Mucosa of rectum (tissue), 2 donors: ENCODE measurements around the gene TNS3.
A peak's percentile ranks its signal among the peaks of the same experiment; 100 is the strongest.
"Not testable (repeated sequence)": the region's sequence is repeated elsewhere in the genome, so short reads cannot be mapped to it uniquely, and the experiment has no call there.

Experiments used
- H3K27ac ChIP-seq, 2 donors: one replicate each; pipeline ENCODE4 v1.7.0; 2013; ENCODE audit warnings: inconsistent platforms in 2 of 2, low read depth in 2 of 2, low read length in 2 of 2
- H3K27me3 ChIP-seq, 2 donors: one replicate each; pipeline ENCODE4 v1.7.0; 2013; ENCODE audit warnings: low read length in 2 of 2; ENCODE audit not compliant: control insufficient read depth in 2 of 2, insufficient read depth in 2 of 2
- H3K36me3 ChIP-seq, 2 donors: one replicate each; pipeline ENCODE4 v1.7.0; 2013; ENCODE audit warnings: low read length in 2 of 2; ENCODE audit not compliant: control insufficient read depth in 2 of 2, insufficient read depth in 2 of 2
- H3K4me1 ChIP-seq, 2 donors: one replicate each; pipeline ENCODE4 v1.7.0; 2013; ENCODE audit warnings: low read length in 2 of 2, mild to moderate bottlenecking in 1 of 2; ENCODE audit not compliant: control insufficient read depth in 2 of 2, insufficient read depth in 2 of 2
- H3K4me3 ChIP-seq, 2 donors: one replicate each; pipeline ENCODE4 v1.7.0; 2013; ENCODE audit warnings: low read length in 2 of 2
- H3K9ac ChIP-seq, 2 donors: one replicate each; pipeline ENCODE4 v1.7.0; 2013; ENCODE audit warnings: low read length in 2 of 2, low read depth in 1 of 2, mild to moderate bottlenecking in 1 of 2
- H3K9me3 ChIP-seq, 2 donors: one replicate each; pipeline ENCODE4 v1.7.0; 2013; ENCODE audit warnings: low read length in 2 of 2; ENCODE audit not compliant: control insufficient read depth in 2 of 2
- donor health status: healthy.
- donor health status: Normal muscosa, but diverticular disease.

The TNS3 gene

GRCh38 chr7:47619806-47620205 lies 37.9 kb upstream of the TNS3 start:
- no peak overlapping the region for H3K27ac ChIP-seq
- H3K36me3 ChIP-seq, result no peaks in the 10 kb centered on the region
- H3K4me1 ChIP-seq, result peaks cover 12 to 14% of the 10 kb centered on the region in 2 donors
- H3K27me3 ChIP-seq, result no peaks in the 10 kb centered on the region
- H3K9ac ChIP-seq, result no peak overlapping the region
- no peaks in the 10 kb centered on the region for H3K9me3 ChIP-seq
- no peak overlapping the region for H3K4me3 ChIP-seq

GRCh38 chr7:47617131-47617530 lies 35.2 kb upstream of the TNS3 start:
- H3K36me3 ChIP-seq, result no peaks in the 10 kb centered on the region
- H3K9ac ChIP-seq, result no peak overlapping the region
- no peaks in the 10 kb centered on the region for H3K9me3 ChIP-seq
- no peaks in the 10 kb centered on the region for H3K27me3 ChIP-seq
- H3K4me1 ChIP-seq, result peaks cover 7 to 8% of the 10 kb centered on the region in 2 donors
- H3K27ac ChIP-seq, result no peak overlapping the region
- no peak overlapping the region for H3K4me3 ChIP-seq

- Histone ChIP-seq H3K4me3 (no peak overlapping the region), H3K4me1 (peaks cover 12 to 18% of the 10 kb centered on the region in 2 donors), H3K36me3 (no peaks in the 10 kb centered on the region), H3K9me3 (no peaks in the 10 kb centered on the region), H3K27ac (no peak overlapping the region), H3K27me3 (no peaks in the 10 kb centered on the region), H3K9ac (no peak overlapping the region)
Measured at GRCh38 chr7:47614450-47614849, 32.5 kb upstream of the TNS3 start.

GRCh38 chr7:47611045-47611511 lies 29.2 kb upstream of the TNS3 start:
- Histone ChIP-seq H3K9me3 (no peaks in the 10 kb centered on the region), H3K4me3 (peak overlapping the region; percentile 29 to 47), H3K36me3 (no peaks in the 10 kb centered on the region), H3K4me1 (peaks cover 12 to 18% of the 10 kb centered on the region in 2 donors), H3K27me3 (no peaks in the 10 kb centered on the region), H3K9ac (peak overlapping the region in 1 of 2 donors; percentile 34), H3K27ac (peak overlapping the region; percentile 51 to 65)

- Histone ChIP-seq H3K4me1 (peaks cover 12 to 18% of the 10 kb centered on the region in 2 donors), H3K36me3 (no peaks in the 10 kb centered on the region), H3K27me3 (no peaks in the 10 kb centered on the region), H3K4me3 (peak overlapping the region; percentile 29 to 47), H3K27ac (peak overlapping the region; percentile 51 to 65), H3K9ac (peak overlapping the region in 1 of 2 donors; percentile 34), H3K9me3 (no peaks in the 10 kb centered on the region)
Measured at GRCh38 chr7:47610506-47611044, 28.7 kb upstream of the TNS3 start.

- H3K9ac ChIP-seq, result no peak overlapping the region
- H3K27ac ChIP-seq, result peak overlapping the region; percentile 51 to 65
- peaks cover 17 to 21% of the 10 kb centered on the region in 2 donors for H3K4me1 ChIP-seq
- no peak overlapping the region for H3K4me3 ChIP-seq
- no peaks in the 10 kb centered on the region for H3K27me3 ChIP-seq
- no peaks in the 10 kb centered on the region for H3K36me3 ChIP-seq
- no peaks in the 10 kb centered on the region for H3K9me3 ChIP-seq
Measured at GRCh38 chr7:47609803-47610452, 28.0 kb upstream of the TNS3 start.

- H3K9ac ChIP-seq, H3K27ac ChIP-seq: not testable (repeated sequence)
- peaks cover 21 to 28% of the 10 kb centered on the region in 2 donors for H3K4me1 ChIP-seq
Measured at GRCh38 chr7:47606593-47607046, 24.7 kb upstream of the TNS3 start.

GRCh38 chr7:47605816-47606575 lies 24.1 kb upstream of the TNS3 start:
- Histone ChIP-seq H3K9me3 (no peaks in the 10 kb centered on the region), H3K9ac (no peak overlapping the region), H3K36me3 (no peaks in the 10 kb centered on the region), H3K4me1 (peaks cover 20 to 27% of the 10 kb centered on the region in 2 donors), H3K27me3 (no peaks in the 10 kb centered on the region), H3K4me3 (no peak overlapping the region), H3K27ac (no peak overlapping the region)

More at GRCh38 chr7:47606593-47607046, 24.7 kb upstream of the TNS3 start:
- not testable (repeated sequence) for H3K4me3 ChIP-seq, H3K27me3 ChIP-seq, H3K36me3 ChIP-seq, H3K9me3 ChIP-seq

- Histone ChIP-seq H3K27ac (peak overlapping the region in 1 of 2 donors; percentile 2), H3K4me3 (no peak overlapping the region), H3K9me3 (no peaks in the 10 kb centered on the region), H3K27me3 (no peaks in the 10 kb centered on the region), H3K9ac (no peak overlapping the region), H3K36me3 (no peaks in the 10 kb centered on the region), H3K4me1 (peaks cover 12 to 20% of the 10 kb centered on the region in 2 donors)
Measured at GRCh38 chr7:47604496-47604890, 22.6 kb upstream of the TNS3 start.
